PC-3 (cell line): ENCODE measurements around the gene TNNT1. TPM values are rescaled to one million over a fixed set of nuclear protein-coding genes. Genes with fewer than 3 reads are reported as not detected.
A peak's percentile ranks its signal among the peaks of the same experiment; 100 is the strongest.

ENCODE experiments used
- ATAC-seq: fragments of 200-7000 bp; cut with Tn5 transposase; 2 replicates; pipeline ENCODE4 v1.9.1; 2020; ENCODE audit warnings: mild to moderate bottlenecking, moderate library complexity
- BruUV-seq: library from RNA; stranded (reverse); fragments of 400-500 nt; replicated peaks from 2 replicates; lab custom pipeline; 2021; lab: Mats Ljungman, UMichigan
- CTCF ChIA-PET: fragments of 300-600 bp; sonication (Branson Sonifier 250); formaldehyde crosslinking; loops from one replicate; lab custom pipeline; 2022; ENCODE audit warnings: antibody characterized with exemption; lab: Charles Lee
- POLR2A ChIA-PET: fragments of 300-600 bp; sonication (Branson Sonifier 250); formaldehyde crosslinking; loops from one replicate; lab custom pipeline; 2022; ENCODE audit warnings: antibody characterized with exemption; ENCODE audit not compliant: unreplicated experiment; lab: Charles Lee
- DNase-seq: peaks from one replicate; pipeline ENCODE4 v3.0.0-alpha.2; 2015
- H2AFZ ChIP-seq: fragments of 300-600 bp; sonication (generic); 2 replicates; pipeline ENCODE4 v1.6.0; 2016; ENCODE audit warnings: antibody characterized with exemption, low read length
- H3F3A ChIP-seq: fragments of 300-600 bp; sonication (generic); one replicate; pipeline ENCODE4 v1.6.0; 2017; ENCODE audit warnings: antibody characterized with exemption, low read length, control low read depth, mild to moderate bottlenecking; ENCODE audit not compliant: unreplicated experiment
- H3K27ac ChIP-seq: fragments of 300-600 bp; sonication (generic); 2 replicates; pipeline ENCODE4 v1.5.1; 2016; ENCODE audit warnings: mild to moderate bottlenecking, low read length
- H3K27me3 ChIP-seq: fragments of 300-600 bp; sonication (generic); 2 replicates; pipeline ENCODE4 v1.6.1; 2016; ENCODE audit warnings: low read length, mixed read lengths
- H3K36me3 ChIP-seq: fragments of 300-600 bp; sonication (generic); 2 replicates; pipeline ENCODE4 v1.6.1; 2016; ENCODE audit warnings: low read depth, mixed run types, low read length, mixed read lengths
- H3K4me1 ChIP-seq: fragments of 300-600 bp; sonication (generic); 2 replicates; pipeline ENCODE4 v1.5.1; 2016; ENCODE audit warnings: low read length; ENCODE audit not compliant: insufficient read depth
- H3K4me2 ChIP-seq: fragments of 300-600 bp; sonication (generic); 2 replicates; pipeline ENCODE4 v1.6.0; 2016; ENCODE audit warnings: low read length
- H3K4me3 ChIP-seq: fragments of 300-600 bp; sonication (generic); 2 replicates; pipeline ENCODE4 v1.5.1; 2016; ENCODE audit warnings: mild to moderate bottlenecking, low read length, mixed read lengths
- H3K79me2 ChIP-seq: fragments of 300-600 bp; sonication (generic); 2 replicates; pipeline ENCODE4 v1.6.1; 2017; ENCODE audit warnings: low read length, mixed read lengths
- H3K9ac ChIP-seq: fragments of 300-600 bp; sonication (generic); 2 replicates; pipeline ENCODE4 v1.6.0; 2016; ENCODE audit warnings: mild to moderate bottlenecking, low read length
- H3K9me2 ChIP-seq: fragments of 300-600 bp; sonication (generic); replicated peaks from 2 replicates; pipeline ENCODE4 v1.6.1; 2016; ENCODE audit warnings: mixed run types, low read length, mixed read lengths
- H3K9me3 ChIP-seq: fragments of 300-600 bp; sonication (generic); 2 replicates; pipeline ENCODE4 v1.6.1; 2016; ENCODE audit warnings: low read length, mixed read lengths
- H4K20me1 ChIP-seq: fragments of 300-600 bp; sonication (generic); 2 replicates; pipeline ENCODE4 v1.6.1; 2016; ENCODE audit warnings: low read length, mixed read lengths
- EZH2 ChIP-seq: fragments of 300-600 bp; sonication (generic); IDR thresholded peaks from one replicate; pipeline ENCODE4 v1.6.1; 2017; ENCODE audit warnings: antibody characterized with exemption, mild to moderate bottlenecking, low read length; ENCODE audit not compliant: unreplicated experiment
- EZH2phosphoT487 ChIP-seq: fragments of 300-600 bp; sonication (generic); IDR thresholded peaks from 2 replicates; pipeline ENCODE4 v1.6.1; 2018; ENCODE audit warnings: mild to moderate bottlenecking, antibody characterized with exemption, low read length, borderline replicate concordance
- intact Hi-C: fragments of 100-400 bp; cut with micrococcal nuclease; formaldehyde crosslinking; loops from 2 replicates; pipeline ENCODE4 v1.9.0; 2023
- total RNA-seq: library from RNA; depleted of rRNA; stranded (reverse); fragments of >200 nt; gene quantifications from 2 replicates; pipeline ENCODE4 v1.2.3, GENCODE V29; 2014
- TF ChIP-seq, protein P1 (sequence below): fragments of 300-600 bp; sonication (generic); conservative IDR thresholded peaks from 2 replicates; pipeline ENCODE4 v1.5.1; 2017; ENCODE audit warnings: antibody characterized with exemption, low read depth, mild to moderate bottlenecking, low read length

Gene TNNT1
- total RNA-seq, 1 experiment from 2014 or later, result 266 TPM

DNA sequence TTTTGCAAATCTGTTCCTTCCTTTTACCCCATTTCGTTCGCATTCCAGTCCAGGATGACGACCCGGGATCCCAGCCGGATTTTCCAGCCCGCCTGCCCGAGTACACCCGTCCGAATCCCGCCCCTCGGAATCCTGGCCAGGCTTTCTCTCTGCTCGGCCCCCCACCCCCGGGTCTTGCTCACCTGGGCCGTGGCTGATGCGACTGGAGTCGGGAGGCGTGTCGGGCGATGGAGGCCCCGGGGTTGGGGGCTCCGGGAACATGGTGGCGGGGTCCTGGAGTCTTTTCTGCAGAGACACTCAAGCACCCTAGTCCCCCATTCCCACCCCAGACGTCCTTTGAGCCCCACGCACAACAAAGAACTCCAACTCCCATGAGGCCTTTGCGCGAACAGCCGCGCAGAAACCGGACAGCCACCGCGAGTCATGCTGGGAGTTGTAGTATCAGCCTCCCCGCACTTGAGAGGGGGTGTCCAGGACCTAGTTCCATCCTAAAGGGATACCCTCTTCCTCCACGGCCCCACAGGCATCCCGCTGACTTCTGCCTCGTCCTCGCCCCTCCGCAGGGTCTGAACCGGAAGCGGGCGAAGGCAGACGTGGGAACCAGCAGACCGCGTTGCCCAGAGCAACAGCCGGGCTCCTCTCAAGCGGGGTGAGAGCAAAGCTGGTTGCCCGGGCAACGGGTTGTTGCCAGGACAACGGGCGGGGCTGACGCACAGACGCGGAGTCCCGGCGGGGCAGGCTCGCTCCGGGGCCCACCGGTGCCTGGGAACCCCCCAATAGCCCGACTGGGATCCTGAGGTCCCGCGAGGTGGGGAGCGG, 30.0 kb upstream of the TNNT1 start:
- Histone ChIP-seq H3F3A (no peaks in the 10 kb centered on the region), H3K79me2 (no peaks in the 10 kb centered on the region), H3K9me3 (no peaks in the 10 kb centered on the region), H3K4me2 (peak overlapping the region; percentile 57), H4K20me1 (no peaks in the 10 kb centered on the region), H3K4me3 (no peak overlapping the region), H3K36me3 (no peaks in the 10 kb centered on the region), H3K27ac (no peak overlapping the region), H3K4me1 (peaks cover 9% of the 10 kb centered on the region), H2AFZ (no peak overlapping the region), H3K9ac (no peak overlapping the region), H3K27me3 (peaks cover 22% of the 10 kb centered on the region), H3K9me2 (no peaks in the 10 kb centered on the region)
- BruUV-seq, result no TSS peak
- ATAC-seq (peak; percentile 58), DNase-seq (peak; percentile 64)
- CTCF ChIA-PET, result no interaction called here
- TF ChIP-seq, protein P1, sequence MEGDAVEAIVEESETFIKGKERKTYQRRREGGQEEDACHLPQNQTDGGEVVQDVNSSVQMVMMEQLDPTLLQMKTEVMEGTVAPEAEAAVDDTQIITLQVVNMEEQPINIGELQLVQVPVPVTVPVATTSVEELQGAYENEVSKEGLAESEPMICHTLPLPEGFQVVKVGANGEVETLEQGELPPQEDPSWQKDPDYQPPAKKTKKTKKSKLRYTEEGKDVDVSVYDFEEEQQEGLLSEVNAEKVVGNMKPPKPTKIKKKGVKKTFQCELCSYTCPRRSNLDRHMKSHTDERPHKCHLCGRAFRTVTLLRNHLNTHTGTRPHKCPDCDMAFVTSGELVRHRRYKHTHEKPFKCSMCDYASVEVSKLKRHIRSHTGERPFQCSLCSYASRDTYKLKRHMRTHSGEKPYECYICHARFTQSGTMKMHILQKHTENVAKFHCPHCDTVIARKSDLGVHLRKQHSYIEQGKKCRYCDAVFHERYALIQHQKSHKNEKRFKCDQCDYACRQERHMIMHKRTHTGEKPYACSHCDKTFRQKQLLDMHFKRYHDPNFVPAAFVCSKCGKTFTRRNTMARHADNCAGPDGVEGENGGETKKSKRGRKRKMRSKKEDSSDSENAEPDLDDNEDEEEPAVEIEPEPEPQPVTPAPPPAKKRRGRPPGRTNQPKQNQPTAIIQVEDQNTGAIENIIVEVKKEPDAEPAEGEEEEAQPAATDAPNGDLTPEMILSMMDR, result no peak
- no peak for TF ChIP-seq EZH2
- no peak for TF ChIP-seq EZH2phosphoT487
- intact Hi-C loops, result no loop called here
- POLR2A ChIA-PET, result interaction anchor here (0.6 kb wide), 1 partner anchor 12 kb away, joined by 5 read pairs; no protein-coding TSS in a partner anchor

DNA sequence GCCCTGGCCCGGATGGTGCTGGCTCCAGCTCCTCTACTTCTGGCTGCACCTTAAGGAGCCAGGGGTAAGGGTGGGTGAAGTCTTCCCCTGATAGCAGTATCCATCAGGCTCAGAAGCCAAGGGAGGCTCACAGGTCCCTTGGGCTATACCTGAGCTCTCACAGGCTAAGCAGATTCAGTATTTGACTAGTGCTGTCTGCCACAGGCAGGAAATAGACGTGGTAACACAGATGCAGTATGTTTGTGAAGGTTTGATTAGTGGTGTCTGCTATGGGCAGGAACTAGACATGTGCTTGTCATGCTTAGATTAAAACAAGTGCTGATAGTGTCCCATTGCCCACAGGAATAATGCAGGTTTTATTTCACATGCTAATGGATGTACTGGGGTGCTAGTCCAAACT, 27.1 kb upstream of the TNNT1 start:
- BruUV-seq, result no TSS peak
- Histone ChIP-seq H3K27me3 (peaks cover 14% of the 10 kb centered on the region), H3K4me1 (peaks cover 21% of the 10 kb centered on the region), H3K4me2 (no peak overlapping the region), H3K9me3 (no peaks in the 10 kb centered on the region), H3K79me2 (no peaks in the 10 kb centered on the region), H3K27ac (no peak overlapping the region), H3K4me3 (no peak overlapping the region), H3K9ac (no peak overlapping the region), H4K20me1 (no peaks in the 10 kb centered on the region), H3K9me2 (no peaks in the 10 kb centered on the region), H3F3A (no peaks in the 10 kb centered on the region), H2AFZ (no peak overlapping the region), H3K36me3 (no peaks in the 10 kb centered on the region)
- ATAC-seq, result no peak
- no peak for DNase-seq
- intact Hi-C loops, result no loop called here
- TF ChIP-seq EZH2phosphoT487 (no peak), EZH2 (no peak)
- TF ChIP-seq, protein P1, result no peak
- ChIA-PET POLR2A (no interaction called here), CTCF (no interaction called here)
